ENCODE results near the gene NUCKS1. TPM values are rescaled to one million over a fixed set of nuclear protein-coding genes. Genes with fewer than 3 reads are reported as not detected.

NUCKS1 gene
- total and polyA plus RNA-seq, 2 of the 8 experiments (the other 6 are each of a cell fraction or from before 2014, with no cell fraction given), result 126 to 461 TPM

- Histone ChIP-seq H3K27me3 (replicated peaks in 1 of 4; ENCODE audit: control insufficient read depth in 3 of 4, extremely low read depth in 1 of 4, insufficient read depth in 3 of 4, low read length in 3 of 4) (no peaks in the 10 kb centered on the region), H3K9me3 (ENCODE audit: insufficient read depth in 2 of 2, low read depth in 1 of 2, low read length in 1 of 2) (no peaks in the 10 kb centered on the region), H4K20me1 (replicated peaks in 1 of 2; ENCODE audit: control insufficient read depth in 1 of 2, insufficient read depth in 2 of 2, low read length in 2 of 2) (no peaks in the 10 kb centered on the region), H3K23me2 (ENCODE audit: low read depth, low read length) (no peaks in the 10 kb centered on the region), H3K4ac (replicated peaks; ENCODE audit: insufficient read length, low read depth, low read length) (no peak overlapping the region), H4K8ac (ENCODE audit: extremely low read depth, insufficient read depth, low read length) (no peak overlapping the region), H3K79me1 (ENCODE audit: low read depth, low read length) (no peaks in the 10 kb centered on the region), H3K9ac (replicated peaks in 1 of 4; ENCODE audit: extremely low read depth in 1 of 4, low read depth in 3 of 4, low read length in 3 of 4) (no peak overlapping the region), H3K27ac (ENCODE audit: low read depth, low read length) (no peak overlapping the region), H4K5ac (ENCODE audit: insufficient read length, low read depth, low read length) (no peak overlapping the region), H3K56ac (replicated peaks; ENCODE audit: insufficient read length, low read depth, low read length) (no peak overlapping the region), H2AFZ (ENCODE audit: low read length) (no peak overlapping the region), H3K4me3 (ENCODE audit: extremely low read depth in 1 of 4, insufficient read depth in 2 of 4, low read depth in 3 of 4, low read length in 4 of 4) (no peak overlapping the region), H2AK5ac (ENCODE audit: low read depth, low read length) (no peak overlapping the region), H2BK12ac (ENCODE audit: low read depth, low read length) (no peak overlapping the region), H3K4me2 (ENCODE audit: insufficient read depth in 1 of 2, low read depth in 2 of 2, low read length in 2 of 2) (no peak overlapping the region), H2BK15ac (ENCODE audit: low read length) (no peak overlapping the region), H2BK20ac (ENCODE audit: low read length) (no peak overlapping the region), H3K4me1 (replicated peaks in 1 of 4; ENCODE audit: control insufficient read depth in 3 of 4, insufficient read depth in 4 of 4, low read length in 3 of 4) (no peaks in the 10 kb centered on the region), H3K23ac (ENCODE audit: insufficient read length) (no peak overlapping the region), H3K36me3 (ENCODE audit: control insufficient read depth in 2 of 4, insufficient read depth in 4 of 4, low read length in 3 of 4) (no peaks in the 10 kb centered on the region), H4K91ac (replicated peaks; ENCODE audit: insufficient read length, low read length) (no peak overlapping the region), H3K14ac (ENCODE audit: insufficient read length) (no peak overlapping the region), H2BK5ac (ENCODE audit: low read depth, low read length) (no peak overlapping the region), H2BK120ac (replicated peaks; ENCODE audit: low read depth, low read length) (no peak overlapping the region), H3K79me2 (ENCODE audit: control insufficient read depth in 1 of 2, insufficient read depth in 2 of 2, low read length in 2 of 2) (no peaks in the 10 kb centered on the region), H3K18ac (ENCODE audit: extremely low read depth, low read length) (no peak overlapping the region)
- CTCF ChIA-PET (ENCODE audit: partially characterized antibody), result interaction anchor here (0.6 to 1.0 kb wide), 3 partner anchors 22 to 171 kb away, joined by 3 to 4 read pairs (median 3); no protein-coding TSS in a partner anchor
- POLR2A ChIA-PET (ENCODE audit: partially characterized antibody), result interaction anchor here (0.9 to 1.1 kb wide), 2 partner anchors 9 to 17 kb away, joined by 3 read pairs; no protein-coding TSS in a partner anchor
- no peak for TF ChIP-seq CBX5 (IDR thresholded peaks at IDR 0.05; ENCODE audit: low read depth, low read length)
- TF ChIP-seq SIX5 (IDR thresholded peaks at IDR 0.05; ENCODE audit: low read depth, low read length), result no peak
- TF ChIP-seq POU5F1 (IDR thresholded peaks at IDR 0.05; ENCODE audit: low read depth, low read length), result no peak
- no peak for FAIRE-seq
- no peak for DNase-seq (ENCODE audit: low read depth in 1 of 2, low spot score in 2 of 2)
Measured at GRCh38 chr1:205763980-205764379, 14.0 kb upstream of the NUCKS1 start.

Measured in H1 (cell line).